Coronary artery (tissue), 2 donors: Measurements from ENCODE around the gene FLACC1.

Experiments
- DNase-seq: peaks from one replicate; pipeline ENCODE4 v3.0.0-alpha.2; 2017; ENCODE audit warnings: low spot score
- H3K27ac ChIP-seq, 2 donors: fragments of 200-600 bp; sonication (generic); one replicate each; pipeline ENCODE4 v1.5.1; 2016 to 2019
- H3K4me3 ChIP-seq: fragments of 200-600 bp; sonication (generic); 2 replicates; pipeline ENCODE4 v1.5.1; 2016; ENCODE audit warnings: mild to moderate bottlenecking, moderate library complexity
- TF ChIP-seq, protein P1 (sequence below): fragments of 200-600 bp; sonication (generic); IDR thresholded peaks from one replicate; pipeline ENCODE4 v1.5.1; 2019; ENCODE audit warnings: antibody characterized with exemption

Gene FLACC1

DNA sequence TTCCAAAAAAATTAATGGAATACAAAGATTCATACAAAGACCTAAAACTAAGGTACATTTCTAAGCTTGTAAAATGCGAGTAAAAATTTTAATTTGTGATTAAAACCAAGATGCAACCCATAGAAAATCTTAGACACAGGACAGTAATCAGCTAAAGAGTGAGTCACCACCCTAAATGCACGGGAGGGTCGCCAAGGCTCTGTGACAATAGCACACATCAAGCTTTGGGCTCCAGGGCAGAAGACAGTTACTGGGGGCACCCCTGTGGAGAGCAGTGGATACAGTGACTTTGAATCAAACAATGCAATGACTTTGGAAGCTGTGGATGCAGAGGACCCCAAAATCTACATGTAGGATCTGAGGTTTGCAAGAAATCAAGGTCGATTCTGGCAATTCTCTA, 7.5 kb downstream of the FLACC1 start:
- DNase-seq = no peak
- TF ChIP-seq, protein P1, sequence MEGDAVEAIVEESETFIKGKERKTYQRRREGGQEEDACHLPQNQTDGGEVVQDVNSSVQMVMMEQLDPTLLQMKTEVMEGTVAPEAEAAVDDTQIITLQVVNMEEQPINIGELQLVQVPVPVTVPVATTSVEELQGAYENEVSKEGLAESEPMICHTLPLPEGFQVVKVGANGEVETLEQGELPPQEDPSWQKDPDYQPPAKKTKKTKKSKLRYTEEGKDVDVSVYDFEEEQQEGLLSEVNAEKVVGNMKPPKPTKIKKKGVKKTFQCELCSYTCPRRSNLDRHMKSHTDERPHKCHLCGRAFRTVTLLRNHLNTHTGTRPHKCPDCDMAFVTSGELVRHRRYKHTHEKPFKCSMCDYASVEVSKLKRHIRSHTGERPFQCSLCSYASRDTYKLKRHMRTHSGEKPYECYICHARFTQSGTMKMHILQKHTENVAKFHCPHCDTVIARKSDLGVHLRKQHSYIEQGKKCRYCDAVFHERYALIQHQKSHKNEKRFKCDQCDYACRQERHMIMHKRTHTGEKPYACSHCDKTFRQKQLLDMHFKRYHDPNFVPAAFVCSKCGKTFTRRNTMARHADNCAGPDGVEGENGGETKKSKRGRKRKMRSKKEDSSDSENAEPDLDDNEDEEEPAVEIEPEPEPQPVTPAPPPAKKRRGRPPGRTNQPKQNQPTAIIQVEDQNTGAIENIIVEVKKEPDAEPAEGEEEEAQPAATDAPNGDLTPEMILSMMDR = no peak
- Histone ChIP-seq H3K27ac (no peak overlapping the region), H3K4me3 (no peak overlapping the region)

DNA sequence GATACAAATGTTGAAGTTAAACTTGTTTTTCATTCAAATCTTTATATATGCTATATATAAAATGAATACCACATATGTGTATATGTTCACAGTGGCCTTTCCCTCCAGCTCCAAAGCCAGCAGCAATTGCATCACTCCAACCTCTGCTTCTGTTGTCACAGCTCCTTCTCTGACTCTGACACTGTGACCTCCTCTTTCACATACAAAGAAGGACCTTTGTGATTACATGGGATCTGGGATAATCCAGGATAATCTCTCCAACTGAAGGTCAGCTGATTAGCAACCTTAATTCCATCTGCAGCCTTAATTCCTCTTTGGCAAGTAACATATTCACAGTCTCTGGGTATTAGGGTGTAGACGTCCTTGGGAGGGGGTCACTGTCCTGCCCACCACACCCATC, 8.4 kb downstream of the FLACC1 start:
- DNase-seq = no peak
- Histone ChIP-seq H3K4me3 (no peak overlapping the region), H3K27ac (no peak overlapping the region)
- TF ChIP-seq, protein P1 = no peak

DNA sequence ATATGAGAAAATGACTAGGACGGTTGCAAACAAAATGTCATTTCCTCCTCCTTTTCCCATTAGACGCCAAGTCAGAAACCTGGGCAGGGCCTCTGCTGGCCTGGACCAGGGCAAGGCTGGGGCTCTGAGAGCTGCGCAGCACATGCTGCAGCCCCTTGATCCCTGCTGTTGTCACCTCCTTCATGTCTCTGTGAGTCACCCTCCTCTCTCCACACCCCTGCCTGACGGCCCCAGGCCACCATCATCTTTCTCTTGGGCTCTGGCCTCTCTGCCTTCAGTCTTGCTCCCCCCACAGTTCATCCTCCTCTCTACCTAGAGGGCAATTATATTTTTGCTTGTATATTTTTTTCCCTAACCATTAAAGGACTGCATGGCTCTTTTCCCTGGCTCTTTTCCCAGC, 10.0 kb downstream of the FLACC1 start:
- TF ChIP-seq, protein P1 = no peak

DNA sequence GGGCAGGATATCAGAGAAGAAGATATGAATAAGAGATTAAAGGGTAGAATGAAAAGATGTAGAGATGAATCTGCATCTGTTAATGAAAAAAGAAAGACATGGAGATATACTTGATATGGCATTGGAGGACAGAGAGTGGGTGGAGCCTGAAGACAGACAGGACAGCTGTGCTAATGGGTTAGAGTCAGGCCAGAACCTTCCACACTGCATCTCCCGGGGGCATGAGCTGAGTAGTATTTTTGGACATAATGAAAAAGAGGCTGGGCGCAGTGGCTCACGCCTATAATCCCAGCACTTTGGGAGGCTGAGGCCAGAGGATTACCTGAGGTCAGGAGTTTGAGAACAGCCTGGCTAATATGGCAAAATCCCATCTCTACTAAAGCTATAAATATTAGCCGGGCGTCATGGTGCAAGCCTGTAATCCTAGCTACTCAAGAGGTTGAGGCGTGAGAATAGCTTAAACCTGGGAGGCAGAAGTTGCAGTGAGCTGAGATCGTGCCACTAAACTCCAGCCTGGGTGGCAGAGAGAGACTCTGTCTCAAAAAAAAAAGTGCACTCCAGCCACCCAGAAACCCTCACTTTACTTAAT, 11.4 kb downstream of the FLACC1 start:
- TF ChIP-seq, protein P1 = no peak
- Histone ChIP-seq H3K4me3 (no peak overlapping the region), H3K27ac (no peak overlapping the region)
- DNase-seq = no peak

More for the DNA sequence above, 10.0 kb downstream of the FLACC1 start:
- no peak overlapping the region for H3K27ac ChIP-seq
- H3K4me3 ChIP-seq = no peak overlapping the region
- no peak for DNase-seq

DNA sequence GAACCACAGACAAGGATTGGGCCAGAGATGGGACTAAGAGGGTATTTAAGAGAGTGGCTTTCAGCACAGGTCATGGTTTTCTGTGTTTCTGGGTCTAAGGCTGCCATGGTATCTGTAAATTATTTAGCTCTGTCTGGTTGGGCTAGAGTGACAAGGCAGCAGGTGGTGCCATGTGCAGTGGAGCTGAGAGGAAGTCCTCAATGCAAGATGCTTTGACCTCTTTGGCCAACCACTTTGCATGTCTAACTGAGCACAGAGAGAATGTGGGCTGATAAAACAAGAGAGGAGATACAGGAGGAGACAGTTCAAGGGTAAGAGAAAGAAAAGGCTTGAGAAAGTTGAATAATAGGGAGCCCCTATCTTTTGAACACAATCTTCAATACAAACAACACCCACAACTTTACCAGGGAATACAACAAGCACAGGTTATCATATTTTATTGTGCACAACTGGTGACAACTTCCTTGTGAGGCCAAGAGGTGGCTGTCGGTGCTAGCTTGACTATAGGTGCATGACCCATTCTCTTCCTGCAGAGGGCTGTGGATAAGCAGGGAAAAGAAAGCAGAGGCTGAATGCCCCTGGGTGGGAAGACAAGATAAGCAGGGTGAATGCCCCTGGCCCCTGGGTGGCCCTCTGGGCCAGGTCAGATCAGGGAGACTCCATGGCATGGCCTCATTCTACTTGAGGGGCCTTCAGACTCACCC, 12.3 kb downstream of the FLACC1 start:
- no peak overlapping the region for H3K27ac ChIP-seq
- TF ChIP-seq, protein P1 = no peak
- no peak for DNase-seq

DNA sequence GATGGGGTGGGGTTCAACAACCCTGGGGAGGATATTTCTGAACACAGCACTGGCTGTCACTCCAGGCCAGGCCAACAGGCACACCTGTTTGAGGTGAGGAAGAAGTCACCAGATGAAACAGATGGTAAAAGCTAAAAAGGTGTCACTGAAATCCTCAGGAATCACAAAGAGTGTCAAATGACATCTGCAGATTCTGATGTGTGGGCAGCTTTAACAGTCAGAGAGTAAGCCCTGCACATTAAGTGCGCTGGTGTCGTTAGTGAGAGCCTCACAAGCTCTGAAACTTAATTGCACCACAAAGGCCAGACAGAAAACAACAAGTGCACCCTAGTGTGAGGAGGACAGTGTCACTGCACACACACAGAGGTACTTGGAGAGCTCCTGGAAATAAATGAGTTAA, 13.6 kb downstream of the FLACC1 start:
- DNase-seq = no peak
- H3K4me3 ChIP-seq = no peak overlapping the region
- H3K27ac ChIP-seq = no peak overlapping the region
- TF ChIP-seq, protein P1 = no peak

More for the DNA sequence above, 12.3 kb downstream of the FLACC1 start:
- H3K4me3 ChIP-seq = no peak overlapping the region

DNA sequence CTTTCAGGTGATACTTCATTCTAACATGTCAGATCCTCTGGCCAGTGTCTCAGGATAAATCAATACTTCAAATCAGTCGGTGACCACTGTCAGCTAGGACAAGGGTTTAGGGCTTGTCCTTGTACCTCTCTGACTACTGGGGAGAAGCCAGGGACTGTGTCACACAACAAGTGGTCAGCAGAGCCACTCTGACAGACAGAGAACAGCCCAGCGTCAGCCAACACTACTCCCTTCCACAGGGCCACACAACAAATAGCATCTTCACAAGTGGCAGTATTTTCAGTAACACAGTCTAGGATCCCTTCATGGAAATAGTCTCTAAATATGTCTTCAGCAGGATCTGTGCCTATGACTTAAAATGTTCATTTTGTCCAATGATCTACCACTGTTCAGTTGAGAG, 14.2 kb downstream of the FLACC1 start:
- Histone ChIP-seq H3K27ac (no peak overlapping the region), H3K4me3 (no peak overlapping the region)
- DNase-seq = no peak
- TF ChIP-seq, protein P1 = no peak
